ENCODE data around the gene ADARB2. TPM values are rescaled to one million over a fixed set of nuclear protein-coding genes. Genes with fewer than 3 reads are reported as not detected.
"Not testable (repeated sequence)": the region's sequence is repeated elsewhere in the genome, so short reads cannot be mapped to it uniquely, and the experiment has no call there.

Gene ADARB2
- total and polyA plus RNA-seq, 3 donors from 2014 or later: 8.5 to 13.0 (median 10.4) TPM

GRCh38 chr10:1166101-1166827, 571.1 kb downstream of the ADARB2 start:
- DNase-seq: no peak
- Histone ChIP-seq H3K4me3 (no peak overlapping the region), H3K27ac (no peak overlapping the region), H3K36me3 (ENCODE audit: low read depth, missing control alignments) (no peaks in the 10 kb centered on the region), H3K9me3 (no peaks in the 10 kb centered on the region), H3K4me1 (no peaks in the 10 kb centered on the region), H3K27me3 (no peaks in the 10 kb centered on the region)
- 88 to 93% methylated on average over 11 to 15 of the region's 15 CpGs for WGBS, 2 donors
- intact Hi-C loops (cut with DNase I; ENCODE audit: low total_unique reads): no loop called here
- TF ChIP-seq CTCF (IDR thresholded peaks at IDR 0.05): no peak
- no peak for TF ChIP-seq POLR2A (IDR thresholded peaks at IDR 0.05)

GRCh38 chr10:1163831-1164230, 573.5 kb downstream of the ADARB2 start:
- no peak for DNase-seq

GRCh38 chr10:1163204-1163660, 574.1 kb downstream of the ADARB2 start:
- WGBS, 2 donors: 87 to 89% methylated on average over 28 to 29 of the region's 29 CpGs
- no peak overlapping the region for H3K27ac ChIP-seq
- no peaks in the 10 kb centered on the region for H3K4me1 ChIP-seq
- no peak overlapping the region for H3K4me3 ChIP-seq
- DNase-seq: no peak
- intact Hi-C loops (cut with DNase I; ENCODE audit: low total_unique reads): no loop called here
- no peaks in the 10 kb centered on the region for H3K9me3 ChIP-seq
- no peaks in the 10 kb centered on the region for H3K36me3 ChIP-seq (ENCODE audit: low read depth, missing control alignments)
- H3K27me3 ChIP-seq: no peaks in the 10 kb centered on the region
- TF ChIP-seq CTCF (IDR thresholded peaks at IDR 0.05) (no peak), POLR2A (IDR thresholded peaks at IDR 0.05) (no peak)

More at GRCh38 chr10:1163831-1164230, 573.5 kb downstream of the ADARB2 start:
- no peaks in the 10 kb centered on the region for H3K9me3 ChIP-seq
- no peak overlapping the region for H3K27ac ChIP-seq
- no peaks in the 10 kb centered on the region for H3K27me3 ChIP-seq
- intact Hi-C loops (cut with DNase I; ENCODE audit: low total_unique reads): no loop called here
- TF ChIP-seq CTCF (IDR thresholded peaks at IDR 0.05) (no peak), POLR2A (IDR thresholded peaks at IDR 0.05) (no peak)
- no peaks in the 10 kb centered on the region for H3K36me3 ChIP-seq (ENCODE audit: low read depth, missing control alignments)
- 87 to 90% methylated on average over 5 of the region's 5 CpGs for WGBS, 2 donors
- no peak overlapping the region for H3K4me3 ChIP-seq
- H3K4me1 ChIP-seq: no peaks in the 10 kb centered on the region

- intact Hi-C loops (cut with DNase I; ENCODE audit: low total_unique reads): no loop called here
- Histone ChIP-seq H3K36me3 (ENCODE audit: low read depth, missing control alignments) (no peaks in the 10 kb centered on the region), H3K4me1 (no peaks in the 10 kb centered on the region), H3K27ac (no peak overlapping the region), H3K9me3 (no peaks in the 10 kb centered on the region), H3K27me3 (no peaks in the 10 kb centered on the region), H3K4me3 (no peak overlapping the region)
- WGBS, 2 donors: 62 to 77% methylated on average over 10 to 13 of the region's 13 CpGs
- DNase-seq: no peak
- TF ChIP-seq CTCF (IDR thresholded peaks at IDR 0.05) (no peak), POLR2A (IDR thresholded peaks at IDR 0.05) (no peak)
Measured at GRCh38 chr10:1162481-1163203, 574.7 kb downstream of the ADARB2 start.

- DNase-seq: peak; percentile 10
- H3K9me3 ChIP-seq; H3K36me3 ChIP-seq (ENCODE audit: low read depth, missing control alignments); H3K27ac ChIP-seq; intact Hi-C loops (cut with DNase I; ENCODE audit: low total_unique reads); H3K4me1 ChIP-seq; H3K4me3 ChIP-seq; H3K27me3 ChIP-seq: not testable (repeated sequence)
- WGBS, 2 donors: 79 to 80% methylated on average over 5 of the region's 5 CpGs
Measured at GRCh38 chr10:1161315-1161673, 576.0 kb downstream of the ADARB2 start.

All from testis (tissue), 3 donors.